K562 (cell line): Measurements from ENCODE around the gene AGFG2. TPM values are rescaled to one million over a fixed set of nuclear protein-coding genes. Genes with fewer than 3 reads are reported as not detected.

ENCODE experiments used
- CBFA2T2 ChIP-seq: fragments of 450-650 bp; conservative IDR thresholded peaks from 2 replicates; pipeline ENCODE4 v1.6.1; 2017; ENCODE audit warnings: mild to moderate bottlenecking
- ERF ChIP-seq: fragments of 450-650 bp; formaldehyde crosslinking; IDR thresholded peaks from 2 replicates; pipeline ENCODE4 v1.4.0; 2020; ENCODE audit warnings: mild to moderate bottlenecking, mixed read lengths
- ETV1 ChIP-seq: fragments of 450-650 bp; conservative IDR thresholded peaks from 2 replicates; pipeline ENCODE4 v1.6.1; 2016; ENCODE audit warnings: missing genetic modification characterization, control low read depth, low read depth, missing compliant biosample characterization
- HNRNPLL ChIP-seq: fragments of 200-400 bp; formaldehyde crosslinking; IDR thresholded peaks from 2 replicates; pipeline ENCODE4 v1.6.1; 2017; ENCODE audit warnings: low read length, low read depth, mild to moderate bottlenecking; ENCODE audit not compliant: poor library complexity, severe bottlenecking
- JUND ChIP-seq, 2 experiments: IDR thresholded peaks; 2 replicates in 1 of 2; 3 replicates in 1 of 2; pipeline ENCODE4 v1.6.1; 2011; ENCODE audit warnings: borderline replicate concordance in 2 of 2, low read depth in 2 of 2, low read length in 2 of 2, improper control_type of control experiment in 1 of 2, missing biosample characterization in 1 of 2, missing genetic modification characterization in 1 of 2, missing genetic modification reagents in 1 of 2
- MYBL2 ChIP-seq, 2 experiments: fragments of 450-650 bp in 1 of 2; sonication (generic) in 1 of 2; formaldehyde crosslinking in 1 of 2; IDR thresholded peaks; 2 replicates each; pipeline versions ENCODE4 v1.6.1 to v1.8.1; 2017 to 2022; ENCODE audit warnings: borderline replicate concordance in 1 of 2, inconsistent platforms in 1 of 2, low read depth in 1 of 2, mild to moderate bottlenecking in 1 of 2, missing genetic modification reagents in 1 of 2, moderate library complexity in 1 of 2
- REST ChIP-seq, 2 experiments: fragments of 450-650 bp; formaldehyde crosslinking in 1 of 2; IDR thresholded peaks; 2 replicates each; pipeline versions ENCODE4 v1.4.0 to v1.6.1; 2014 to 2020; ENCODE audit warnings: mild to moderate bottlenecking in 2 of 2, borderline replicate concordance in 1 of 2, low read depth in 1 of 2
- SIX5 ChIP-seq, 2 experiments: IDR thresholded peaks; 2 replicates each; pipeline ENCODE4 v1.6.1; 2011; ENCODE audit warnings: low read length in 2 of 2, borderline replicate concordance in 1 of 2, low read depth in 1 of 2, mild to moderate bottlenecking in 1 of 2, moderate library complexity in 1 of 2; ENCODE audit not compliant: insufficient read depth in 1 of 2
- SRSF3 ChIP-seq: fragments of 200-400 bp; formaldehyde crosslinking; IDR thresholded peaks from 2 replicates; pipeline ENCODE4 v1.6.1; 2016; ENCODE audit warnings: mild to moderate bottlenecking, low read length, moderate library complexity; ENCODE audit not compliant: insufficient read depth
- TFAP4 ChIP-seq: sonication (generic); formaldehyde crosslinking; IDR thresholded peaks from 2 replicates; pipeline ENCODE4 v1.8.0; 2022; ENCODE audit warnings: missing genetic modification reagents, mild to moderate bottlenecking, moderate library complexity, borderline replicate concordance
- ZSCAN32 ChIP-seq: fragments of 450-650 bp; formaldehyde crosslinking; IDR thresholded peaks from 2 replicates; pipeline ENCODE4 v1.4.0; 2020; ENCODE audit warnings: mild to moderate bottlenecking, moderate library complexity
- polyA plus RNA-seq, 8 experiments: library from polyadenylated mRNA; depleted of rRNA in 4 of 8; stranded (reverse) in 5 of 8; unstranded in 3 of 8; fragments of >200 nt; fragmentation: Nextera tagmentation in 2 of 8; fragmentation: Illumina TruSeq in 1 of 8; extraction: Ambion mirVana in 2 of 8; extraction: Trizol in 1 of 8; gene quantifications; 2 replicates each; pipeline versions ENCODE4 v1.2.1 to v1.2.3, GENCODE V29; 2011 to 2014; ENCODE audit warnings: inconsistent platforms in 1 of 8, missing spikeins in 1 of 8
- total RNA-seq, 7 experiments: library from RNA; depleted of rRNA in 6 of 7; stranded (reverse); fragments of >200 nt in 6 of 7; fragmentation: Illumina TruSeq in 2 of 7; extraction: Trizol in 2 of 7; gene quantifications; 2 replicates each; pipeline versions ENCODE4 v1.2.1 to v1.2.3, GENCODE V29; 2011 to 2021; ENCODE audit warnings: low replicate concordance in 1 of 7

AGFG2 gene
- total and polyA plus RNA-seq, 9 of the 15 experiments (the other 6 are each of a cell fraction or from before 2014, with no cell fraction given): 0.31 to 23.1 (median 6.5) TPM

GRCh38 chr7:100563809-100564400, 24.9 kb downstream of the AGFG2 start (continued):
- TF ChIP-seq ERF (CRISPR knock-in tag) (no peak), HNRNPLL (no peak), CBFA2T2 (no peak), MYBL2 (IDR thresholded peaks at IDR 0.05; ENCODE audit: low read depth) (no peak), MYBL2 (CRISPR knock-in tag; IDR thresholded peaks at IDR 0.05; ENCODE audit: borderline replicate concordance) (no peak), TFAP4 (CRISPR knock-in tag) (peak; percentile 72; the same call in 1 of the 2 replicates), SIX5 (IDR thresholded peaks at IDR 0.05; ENCODE audit: borderline replicate concordance in 1 of 2, insufficient read depth in 1 of 2, low read depth in 1 of 2, low read length in 2 of 2) (no peak), JUND (IDR thresholded peaks at IDR 0.05; ENCODE audit: borderline replicate concordance, low read depth, low read length) (peak; percentile 29; the same call in 1 of the 2 replicates), JUND (tag; IDR thresholded peaks at IDR 0.05; ENCODE audit: borderline replicate concordance, low read depth, low read length) (no peak), SRSF3 (no peak), ZSCAN32 (CRISPR knock-in tag) (no peak), ETV1 (tag) (no peak), REST (IDR thresholded peaks at IDR 0.05; ENCODE audit: borderline replicate concordance) (peak; percentile 86), REST (CRISPR knock-in tag; IDR thresholded peaks at IDR 0.05; ENCODE audit: low read depth) (no peak)
